Stimulated activated CD8-positive, alpha-beta memory T cell treated with anti-CD3 and anti-CD28 coated beads, Interleukin-15, amount 100 ng/mL, for 4 hours (primary cell): ENCODE measurements around the gene TSSC4.

Source experiments
- DNase-seq, 2 donors: peaks; one replicate each; pipeline ENCODE4 v3.0.0-alpha.2; 2020; ENCODE audit warnings: low read depth in 2 of 2

Gene TSSC4

GRCh38 chr11:2447951-2448650 is 47.6 kb downstream of the TSSC4 start:
- no peak for DNase-seq

GRCh38 chr11:2448661-2449547 is 48.4 kb downstream of the TSSC4 start:
- DNase-seq: no peak

- DNase-seq: no peak
Measured at GRCh38 chr11:2449548-2450320, 49.2 kb downstream of the TSSC4 start.

GRCh38 chr11:2450321-2451041 is 49.9 kb downstream of the TSSC4 start:
- no peak for DNase-seq

GRCh38 chr11:2451336-2451735 is 50.8 kb downstream of the TSSC4 start:
- DNase-seq: no peak

GRCh38 chr11:2451916-2452315 is 51.4 kb downstream of the TSSC4 start:
- DNase-seq: no peak

- no peak for DNase-seq
Measured at GRCh38 chr11:2452321-2453012, 51.9 kb downstream of the TSSC4 start.

DNA sequence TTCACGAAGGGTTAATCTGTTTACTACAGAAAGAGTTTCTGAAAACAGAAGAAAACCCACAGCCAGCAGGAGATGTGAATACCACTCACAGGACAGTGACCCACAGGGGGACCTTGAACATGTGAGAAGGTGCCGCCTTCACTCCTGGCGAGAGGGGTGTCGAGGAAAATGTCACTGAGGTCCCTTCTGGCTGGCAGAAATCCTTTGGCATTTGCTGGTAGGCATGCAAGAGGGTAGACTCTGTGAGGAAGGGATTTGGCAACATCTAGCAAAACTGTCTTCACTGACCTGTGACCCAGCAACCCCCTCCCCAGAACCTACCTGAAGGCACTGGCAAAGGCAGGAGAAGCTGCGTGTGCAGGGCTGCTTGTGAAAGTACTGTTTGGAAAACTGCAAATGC is 52.9 kb downstream of the TSSC4 start:
- no peak for DNase-seq
